ENCODE measurements around the gene ACTR8. TPM values are rescaled to one million over a fixed set of nuclear protein-coding genes. Genes with fewer than 3 reads are reported as not detected.

ACTR8 gene
- total RNA-seq, 1 experiment from 2014 or later: 29.9 TPM

- TF ChIP-seq PREB (CRISPR knock-in tag; IDR thresholded peaks at IDR 0.05; ENCODE audit: borderline replicate concordance) (no peak), CREM (CRISPR knock-in tag; IDR thresholded peaks at IDR 0.05) (no peak), ESRRA (CRISPR knock-in tag; IDR thresholded peaks at IDR 0.05; ENCODE audit: borderline replicate concordance) (no peak), FOXJ3 (CRISPR knock-in tag; IDR thresholded peaks at IDR 0.05; ENCODE audit: borderline replicate concordance) (no peak), ELF4 (CRISPR knock-in tag; IDR thresholded peaks at IDR 0.05; ENCODE audit: low read depth) (no peak)
Measured at GRCh38 chr3:53885239-53885638, 3.3 kb upstream of the ACTR8 start (continued).

GRCh38 chr3:53884623-53885022 is 2.7 kb upstream of the ACTR8 start:
- Mint-ChIP-seq H3K4me3 (no peak overlapping the region), H3K27me3 (ENCODE audit: low read depth) (no peaks in the 10 kb centered on the region), H3K36me3 (peaks cover 29% of the 10 kb centered on the region), H3K4me1 (peaks cover 13% of the 10 kb centered on the region), H3K9me3 (no peaks in the 10 kb centered on the region), H3K27ac (no peak overlapping the region)
- DNase-seq (ENCODE audit: low spot score) (no peak), ATAC-seq (no peak)
- TF ChIP-seq MYBL2 (CRISPR knock-in tag; IDR thresholded peaks at IDR 0.05): no peak
- no peak for TF ChIP-seq CREB1 (CRISPR knock-in tag; IDR thresholded peaks at IDR 0.05)
- no peak for TF ChIP-seq ZNF423 (CRISPR knock-in tag; IDR thresholded peaks at IDR 0.05)
- no peak for TF ChIP-seq CREM (CRISPR knock-in tag; IDR thresholded peaks at IDR 0.05)
- no peak for TF ChIP-seq ATF6 (CRISPR knock-in tag; IDR thresholded peaks at IDR 0.05)
- no peak for TF ChIP-seq ZNF512 (CRISPR knock-in tag; IDR thresholded peaks at IDR 0.05; ENCODE audit: borderline replicate concordance)
- no peak for TF ChIP-seq NR3C1 (CRISPR knock-in tag; conservative IDR thresholded peaks at IDR 0.05; ENCODE audit: low read depth)
- no peak for TF ChIP-seq ZNF671 (CRISPR knock-in tag; IDR thresholded peaks at IDR 0.05)
- TF ChIP-seq ELF4 (CRISPR knock-in tag; IDR thresholded peaks at IDR 0.05; ENCODE audit: low read depth): no peak
- no peak for TF ChIP-seq CBFB (CRISPR knock-in tag; IDR thresholded peaks at IDR 0.05; ENCODE audit: low read depth)
- no peak for TF ChIP-seq FOXP4 (CRISPR knock-in tag; IDR thresholded peaks at IDR 0.05)
- ChIA-PET CTCF (no interaction called here), POLR2A (no interaction called here)

- POLR2A ChIA-PET: no interaction called here
- Mint-ChIP-seq H3K27me3 (ENCODE audit: low read depth) (no peaks in the 10 kb centered on the region), H3K9me3 (no peaks in the 10 kb centered on the region)
Measured at GRCh38 chr3:53883008-53883407, 1.1 kb upstream of the ACTR8 start.

More at GRCh38 chr3:53883008-53883407, 1.1 kb upstream of the ACTR8 start:
- TF ChIP-seq GABPB1 (CRISPR knock-in tag; IDR thresholded peaks at IDR 0.05) (no peak), ZBTB21 (CRISPR knock-in tag; IDR thresholded peaks at IDR 0.05; ENCODE audit: borderline replicate concordance) (no peak), ZBTB43 (CRISPR knock-in tag; IDR thresholded peaks at IDR 0.05) (no peak), ZNF121 (CRISPR knock-in tag; IDR thresholded peaks at IDR 0.05) (no peak)
- Mint-ChIP-seq H3K36me3 (peaks cover 40% of the 10 kb centered on the region), H3K4me3 (peak overlapping the region; percentile 99), H3K27ac (peak overlapping the region; percentile 71), H3K4me1 (peaks cover 13% of the 10 kb centered on the region)
- ATAC-seq (no peak), DNase-seq (ENCODE audit: low spot score) (no peak)
- CTCF ChIA-PET: interaction anchor here (1.2 kb wide), 1 partner anchor 8 kb away, joined by 3 read pairs; no protein-coding TSS in a partner anchor

Data from WTC11 (cell line).